NCI-H82 treated with DMSO at 0.1 percent for 48 hours (cell line): Measurements from ENCODE around the gene ZNF831.

Experiments used
- DNase-seq: peaks from one replicate; lab custom pipeline; 2025; ENCODE audit not compliant: unreplicated experiment; lab: John Stamatoyannopoulos, UW

Gene ZNF831

DNA sequence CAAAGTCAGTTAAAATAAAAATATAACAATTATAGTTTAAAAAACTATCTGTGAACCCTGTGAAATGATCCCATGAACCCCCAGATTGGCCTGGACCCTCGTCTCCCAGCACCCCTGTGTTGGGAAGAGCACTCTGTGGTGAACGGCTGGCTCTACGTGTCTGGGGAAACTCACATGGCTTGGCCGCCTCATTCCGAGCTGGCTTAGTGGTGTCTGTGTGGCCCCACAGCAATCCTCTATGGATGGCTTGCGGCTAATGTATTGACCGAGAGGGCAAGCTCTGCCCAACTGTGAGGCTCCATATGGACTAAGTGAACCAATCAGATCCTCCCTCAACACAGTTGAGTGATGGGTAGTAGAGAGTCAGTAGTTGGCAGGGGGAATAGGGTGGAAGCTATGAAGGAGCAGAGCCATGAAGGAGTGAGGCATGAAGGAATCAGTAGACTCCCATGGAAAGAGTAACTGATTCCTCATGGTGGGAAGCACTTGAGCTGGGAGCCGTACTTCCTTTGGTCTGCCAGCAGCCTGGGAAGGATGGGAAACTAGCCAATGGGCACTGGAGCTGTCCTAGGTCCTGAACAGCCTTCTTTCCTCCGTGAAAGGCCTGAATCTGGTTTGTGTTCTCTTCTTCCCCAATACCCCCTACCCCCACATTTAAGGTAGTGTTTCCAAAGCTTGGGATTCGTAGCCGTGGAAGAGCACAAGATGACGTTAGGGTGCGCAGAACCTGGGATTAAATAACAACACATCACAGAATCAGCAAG is 21.6 kb upstream of the ZNF831 start:
- no peak for DNase-seq

GRCh38 chr20:59143326-59143725 is 20.3 kb upstream of the ZNF831 start:
- no peak for DNase-seq

- no peak for DNase-seq
These were observed 19.3 kb upstream of the ZNF831 start for GRCh38 chr20:59144179-59144830.

GRCh38 chr20:59144831-59145196 is 18.8 kb upstream of the ZNF831 start:
- no peak for DNase-seq

DNA sequence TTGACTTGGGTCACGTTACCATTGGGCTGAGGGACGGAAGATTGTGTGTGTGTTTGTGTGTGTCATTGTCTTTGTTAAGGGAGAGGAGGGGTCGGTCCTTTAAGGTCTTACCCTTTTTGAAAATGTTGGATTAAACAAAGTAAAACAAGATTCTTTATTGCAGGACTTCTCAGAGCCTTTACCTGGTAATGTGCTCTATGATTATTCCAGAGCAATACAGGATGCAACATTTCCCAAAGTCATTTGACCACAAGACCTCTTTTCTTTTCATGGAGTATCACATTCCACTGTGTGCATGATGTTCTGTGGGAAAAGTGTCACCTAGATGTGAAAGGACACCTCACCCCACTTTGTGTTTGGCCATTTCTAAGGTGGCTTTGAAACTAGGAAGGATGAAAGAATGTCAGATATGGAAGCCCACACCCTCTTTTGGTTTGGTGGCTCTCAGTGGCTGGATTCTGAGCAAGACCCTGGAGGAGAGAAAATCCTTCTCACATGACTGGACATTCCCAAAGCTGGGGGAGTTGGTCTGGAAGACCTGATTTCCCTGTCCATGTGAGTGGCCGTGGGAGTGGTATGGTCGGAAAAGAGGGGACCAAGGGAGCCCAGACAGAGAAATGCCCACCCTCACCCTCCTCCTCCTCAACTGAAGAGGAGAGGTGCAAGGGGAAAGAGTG is 18.2 kb upstream of the ZNF831 start:
- DNase-seq: no peak

DNA sequence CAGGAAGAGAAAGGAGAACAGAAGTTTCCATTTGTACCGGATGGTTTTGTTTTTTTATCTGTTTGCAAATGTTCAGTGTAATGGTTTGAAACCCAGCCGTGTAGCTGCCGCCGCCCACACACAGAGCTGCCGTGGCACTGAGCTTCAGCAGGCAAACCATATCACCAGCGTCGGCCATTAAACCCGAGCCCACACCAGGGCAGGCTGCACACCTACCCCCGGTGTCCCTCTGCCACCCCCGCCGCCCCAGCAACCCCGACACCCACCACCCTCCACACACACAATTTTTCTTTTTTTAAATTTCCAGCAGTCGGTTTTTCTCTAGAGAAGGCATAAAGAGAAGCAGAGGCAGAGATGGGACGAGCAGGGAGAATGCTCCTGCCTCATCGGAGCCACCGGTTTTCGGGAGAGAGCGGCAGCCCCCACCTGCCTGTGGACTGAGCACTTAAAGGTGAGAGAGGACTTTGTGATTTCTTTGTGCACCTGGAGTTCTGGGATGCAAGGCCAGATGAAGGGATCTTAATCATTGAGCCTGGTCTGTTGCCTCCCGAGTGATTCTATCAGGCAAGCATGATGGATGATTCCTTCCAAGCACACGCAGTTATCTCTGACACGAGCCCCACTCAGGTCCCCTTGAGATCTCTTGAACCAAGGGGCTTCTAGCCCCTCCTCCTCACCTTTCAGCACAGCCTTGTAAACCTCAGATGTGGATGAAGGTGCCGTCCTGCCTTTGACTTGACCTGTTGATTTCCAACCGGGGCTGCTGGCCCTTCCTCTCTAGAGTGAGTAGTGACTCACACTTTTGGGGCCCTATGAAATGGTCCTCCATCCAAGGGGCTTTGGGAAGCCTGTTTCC is 17.5 kb upstream of the ZNF831 start:
- no peak for DNase-seq

- DNase-seq: no peak
These were observed 16.6 kb upstream of the ZNF831 start for GRCh38 chr20:59146780-59147565.

- no peak for DNase-seq
These were observed 16.0 kb upstream of the ZNF831 start for GRCh38 chr20:59147586-59147985.

- peak; percentile 34 for DNase-seq
These were observed 14.7 kb upstream of the ZNF831 start for GRCh38 chr20:59148701-59149493.

DNA sequence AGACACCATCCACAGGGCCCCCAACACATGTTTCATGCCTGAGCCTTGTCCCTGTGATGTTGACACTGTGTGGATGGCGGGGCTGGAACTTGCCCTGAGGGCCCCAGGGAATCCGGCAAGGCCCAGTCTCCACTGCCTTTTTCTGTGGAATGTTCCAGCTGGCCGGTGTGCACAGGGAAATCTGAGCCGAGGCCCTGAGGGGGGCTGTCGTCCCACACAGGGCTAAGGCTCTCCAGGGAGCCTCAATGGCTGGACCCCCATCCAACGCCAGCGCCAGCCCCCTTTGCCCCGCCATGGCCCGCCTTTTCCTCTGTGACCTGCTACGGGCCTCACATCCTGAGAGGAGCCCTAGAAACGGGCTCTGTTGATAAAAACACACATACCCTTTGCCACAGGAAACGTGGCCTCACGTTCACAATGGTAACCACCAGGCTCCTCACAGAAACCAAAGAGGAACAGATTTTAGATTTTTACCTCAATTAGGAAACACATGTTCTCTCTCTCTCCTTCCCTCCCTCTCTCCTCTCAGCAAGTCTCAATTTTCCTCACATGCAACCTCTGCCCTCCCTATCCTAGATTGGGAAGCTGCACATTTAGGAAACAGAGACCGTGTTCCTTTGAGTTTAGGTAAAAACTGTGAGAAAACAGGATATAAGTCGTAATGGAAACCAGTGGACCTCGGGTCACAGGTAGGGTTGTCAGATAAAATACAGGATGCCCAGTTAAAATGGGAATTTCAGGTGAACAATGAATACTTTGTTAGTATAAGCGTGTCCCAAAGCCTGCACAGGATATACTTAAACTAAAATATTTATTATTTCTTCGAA is 13.7 kb upstream of the ZNF831 start:
- no peak for DNase-seq

- no peak for DNase-seq
These were observed 12.8 kb upstream of the ZNF831 start for GRCh38 chr20:59150821-59151251.

GRCh38 chr20:59151391-59151790 is 12.2 kb upstream of the ZNF831 start:
- DNase-seq: no peak

DNA sequence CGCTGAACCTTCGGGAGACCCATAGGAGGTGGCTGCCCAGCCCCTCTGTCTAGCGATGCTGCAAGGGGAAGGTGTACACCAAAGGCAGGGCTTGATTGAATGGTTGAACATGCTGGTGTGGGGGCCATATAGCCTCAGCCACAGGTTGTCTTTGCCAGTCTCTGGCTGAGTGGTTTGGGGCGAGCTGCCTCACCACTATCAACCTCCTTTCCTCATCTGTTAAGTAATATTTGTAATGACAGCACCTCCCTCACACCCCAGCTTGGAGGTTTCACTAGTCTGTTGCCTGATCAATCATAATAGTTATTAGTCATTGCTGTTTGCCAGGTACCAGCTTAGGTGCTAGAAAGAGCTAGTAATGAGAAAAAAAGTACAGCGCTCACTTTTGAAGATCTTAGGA is 11.8 kb upstream of the ZNF831 start:
- no peak for DNase-seq

DNA sequence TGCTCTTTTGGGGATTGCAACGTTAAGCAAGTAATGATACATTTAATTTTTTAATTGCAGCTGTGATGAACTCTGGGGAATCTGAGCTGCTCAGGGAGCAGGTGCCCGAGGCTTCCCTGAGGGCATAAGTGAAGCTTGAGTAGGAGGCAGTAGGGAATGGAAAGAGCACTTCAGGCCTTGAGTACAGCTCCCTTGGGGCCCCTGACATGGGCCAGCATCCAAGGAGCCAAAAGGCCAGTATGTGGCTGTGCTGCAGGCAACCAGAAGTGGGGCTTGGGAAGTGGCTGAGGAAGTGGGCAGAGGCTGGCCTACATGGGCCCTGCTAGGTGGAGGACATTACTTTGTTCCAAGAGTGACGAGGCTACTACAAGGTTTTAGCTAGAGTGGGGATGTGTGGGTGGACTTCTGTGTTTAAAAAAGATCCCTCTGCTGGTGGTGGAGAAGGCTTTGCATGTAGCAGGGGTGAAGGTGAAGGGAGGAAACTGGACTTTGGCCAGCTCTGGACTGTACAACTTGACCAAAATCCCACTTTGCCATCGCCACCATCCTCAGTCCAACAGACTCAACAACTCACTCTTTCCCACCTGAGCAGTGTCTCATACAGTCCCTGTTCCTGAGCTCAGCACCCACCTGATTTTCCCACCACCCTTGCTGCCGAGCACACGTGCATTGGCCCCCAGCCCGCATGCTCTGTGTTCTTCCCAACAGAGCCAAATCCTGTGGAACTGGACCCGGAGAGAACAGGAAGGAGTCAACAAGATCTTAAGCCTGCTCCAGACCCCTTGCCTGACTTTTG is 10.9 kb upstream of the ZNF831 start:
- DNase-seq: no peak

GRCh38 chr20:59153355-59153681 is 10.3 kb upstream of the ZNF831 start:
- DNase-seq: no peak

DNA sequence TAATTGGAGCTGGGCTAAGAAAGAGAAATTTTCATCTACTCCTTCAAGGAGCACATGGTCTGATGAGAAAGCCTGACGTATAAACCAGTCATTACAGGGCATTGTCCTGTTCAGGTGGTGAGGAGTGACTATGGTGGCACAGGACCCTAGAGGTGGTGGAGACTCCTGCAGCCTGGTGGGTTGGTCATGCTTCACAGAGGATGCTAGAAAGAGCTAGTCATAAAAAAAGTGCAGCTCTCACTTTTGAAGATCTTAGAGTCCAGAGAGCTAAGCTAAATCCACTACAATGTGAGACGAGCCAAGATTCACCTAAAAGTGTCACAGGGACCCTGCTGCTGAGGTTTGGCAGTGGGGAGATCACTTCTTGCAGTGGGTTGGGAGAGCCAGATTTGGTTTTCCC is 9.8 kb upstream of the ZNF831 start:
- no peak for DNase-seq

DNA sequence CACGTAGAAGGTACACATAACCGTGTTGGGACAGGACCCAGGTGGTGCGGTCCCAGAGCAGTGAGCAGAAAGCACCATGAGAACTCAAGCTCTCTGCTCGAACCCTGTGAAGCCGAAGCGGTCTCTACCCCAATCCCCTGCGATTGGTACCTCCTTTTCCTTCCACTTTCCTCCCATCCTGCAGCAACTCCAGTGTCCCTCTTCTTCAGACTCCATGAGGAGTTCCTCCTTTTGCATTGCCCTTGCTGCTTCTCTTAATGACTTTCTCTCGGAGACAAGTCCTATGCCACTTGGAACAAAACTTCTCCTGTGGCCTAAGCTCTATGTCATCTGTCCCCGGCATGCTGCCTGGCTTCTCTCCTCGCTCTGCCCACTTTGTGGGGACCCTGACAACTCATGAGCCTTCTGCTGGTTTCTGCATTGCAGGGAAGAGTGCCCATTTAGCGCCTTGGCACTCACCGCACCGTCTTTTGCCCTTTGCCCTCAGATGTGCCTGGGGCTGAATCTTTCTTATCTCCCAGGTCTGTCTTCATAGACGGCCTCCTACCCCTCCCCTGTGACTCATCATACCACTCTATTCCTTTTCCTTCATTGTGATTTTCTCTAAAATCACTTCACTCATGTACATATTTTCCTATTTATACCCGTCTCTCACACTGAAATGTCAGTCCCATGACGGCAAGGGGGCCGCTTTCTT is 9.2 kb upstream of the ZNF831 start:
- no peak for DNase-seq

GRCh38 chr20:59157064-59157463 is 6.6 kb upstream of the ZNF831 start:
- no peak for DNase-seq
